ENCODE data around the gene HECA. TPM values are rescaled to one million over a fixed set of nuclear protein-coding genes. Genes with fewer than 3 reads are reported as not detected.

Gene HECA
- polyA plus RNA-seq, 2 of the 4 experiments (the other 2 are of a cell fraction) = 1.3 to 2.2 TPM

DNA sequence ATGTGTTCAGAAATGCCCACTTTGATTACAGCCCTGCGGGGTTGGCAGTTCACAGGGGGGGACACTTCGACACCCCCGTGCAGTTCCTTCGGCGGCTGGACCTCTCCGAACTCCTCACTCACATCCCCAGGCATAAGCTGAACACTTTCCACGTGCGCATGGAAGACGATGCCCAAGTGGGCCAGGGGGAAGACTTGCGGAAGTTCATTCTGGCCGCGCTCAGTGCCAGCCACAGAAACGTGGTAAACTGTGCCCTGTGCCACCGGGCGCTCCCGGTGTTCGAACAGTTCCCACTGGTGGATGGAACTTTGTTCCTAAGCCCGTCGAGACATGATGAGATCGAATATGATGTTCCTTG is 32.1 kb downstream of the HECA start:
- Histone ChIP-seq H3K9me3 (no peaks in the 10 kb centered on the region), H3K4me2 (no peak overlapping the region), H3K4me3 (no peak overlapping the region), H3K27ac (no peak overlapping the region), H3K4me1 (no peaks in the 10 kb centered on the region)
- 88% methylated on average over 14 of the region's 20 CpGs for WGBS (ENCODE audit: missing lambda C conversion rate)
- FAIRE-seq (no peak), DNase-seq (ENCODE audit: low read depth in 1 of 2, low spot score in 1 of 2) (no peak), ATAC-seq (no peak)
- POLR2A ChIA-PET = no interaction called here
- CTCF ChIA-PET = no interaction called here
- TF ChIP-seq CHD2 (IDR thresholded peaks at IDR 0.05; ENCODE audit: low read length, partially characterized antibody) = no peak
- no peak for TF ChIP-seq FOXS1 (CRISPR knock-in tag; IDR thresholded peaks at IDR 0.05)
- no peak for TF ChIP-seq JUNB (IDR thresholded peaks at IDR 0.05)
- TF ChIP-seq CBX8 (IDR thresholded peaks at IDR 0.05) = no peak
- no peak for TF ChIP-seq BHLHE40 (IDR thresholded peaks at IDR 0.05; ENCODE audit: low read depth, low read length)
- TF ChIP-seq SREBF2 (IDR thresholded peaks at IDR 0.05) = no peak
- no peak for TF ChIP-seq ZC3H11A (IDR thresholded peaks at IDR 0.05)
- no peak for TF ChIP-seq RAD21 (conservative IDR thresholded peaks at IDR 0.05 in 1 of 2, IDR thresholded peaks at IDR 0.05 in 1 of 2)
- TF ChIP-seq MAX (IDR thresholded peaks at IDR 0.05) = no peak

DNA sequence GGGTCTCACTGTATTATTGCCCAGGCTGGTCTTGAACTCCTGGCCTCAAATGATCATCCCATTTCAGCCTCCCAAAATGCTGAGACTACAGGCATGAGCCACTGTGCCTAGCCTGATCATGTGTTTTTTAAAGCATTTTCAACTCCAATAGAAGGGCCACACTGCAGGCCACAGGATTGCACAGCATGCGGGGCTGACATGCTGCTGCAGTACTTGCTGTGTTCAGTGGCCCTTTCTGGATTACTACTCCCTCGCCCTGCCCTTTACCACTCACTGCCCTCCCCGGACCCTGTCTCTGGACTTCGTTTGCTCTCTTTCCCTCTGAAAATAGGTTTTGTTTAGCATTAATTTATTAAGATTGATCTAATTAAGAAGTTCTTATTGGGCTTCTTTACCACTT is 37.3 kb downstream of the HECA start:
- H3K27ac ChIP-seq = no peak overlapping the region
- POLR2A ChIA-PET = no interaction called here
- TF ChIP-seq SREBF2 (IDR thresholded peaks at IDR 0.05) = no peak
- no peak for TF ChIP-seq JUNB (IDR thresholded peaks at IDR 0.05)
- TF ChIP-seq MAFK (IDR thresholded peaks at IDR 0.05; ENCODE audit: partially characterized antibody) = no peak
- TF ChIP-seq CBX8 (IDR thresholded peaks at IDR 0.05) = no peak
- CTCF ChIA-PET = no interaction called here
- DNase-seq (ENCODE audit: low read depth in 1 of 2, low spot score in 1 of 2) (no peak), FAIRE-seq (no peak), ATAC-seq (no peak)
- WGBS (ENCODE audit: missing lambda C conversion rate) = 82% methylated on average over 4 of the region's 4 CpGs
- no peaks in the 10 kb centered on the region for H3K9me3 ChIP-seq
- H3K4me1 ChIP-seq = no peaks in the 10 kb centered on the region
- no peak overlapping the region for H3K4me3 ChIP-seq
- no peak overlapping the region for H3K4me2 ChIP-seq

- POLR2A ChIA-PET = no interaction called here
- FAIRE-seq (no peak), ATAC-seq (no peak), DNase-seq (ENCODE audit: low read depth in 1 of 2, low spot score in 1 of 2) (no peak)
- H3K27ac ChIP-seq = no peak overlapping the region
- no peaks in the 10 kb centered on the region for H3K9me3 ChIP-seq
- WGBS (ENCODE audit: missing lambda C conversion rate) = 82% methylated on average over 6 of the region's 6 CpGs
- H3K4me2 ChIP-seq = no peak overlapping the region
- H3K4me3 ChIP-seq = no peak overlapping the region
- TF ChIP-seq FOXS1 (CRISPR knock-in tag; IDR thresholded peaks at IDR 0.05) (no peak), CBX8 (IDR thresholded peaks at IDR 0.05) (no peak), NFE2L2 (conservative IDR thresholded peaks at IDR 0.05; ENCODE audit: low read length) (no peak)
- TF ChIP-seq, protein P1, sequence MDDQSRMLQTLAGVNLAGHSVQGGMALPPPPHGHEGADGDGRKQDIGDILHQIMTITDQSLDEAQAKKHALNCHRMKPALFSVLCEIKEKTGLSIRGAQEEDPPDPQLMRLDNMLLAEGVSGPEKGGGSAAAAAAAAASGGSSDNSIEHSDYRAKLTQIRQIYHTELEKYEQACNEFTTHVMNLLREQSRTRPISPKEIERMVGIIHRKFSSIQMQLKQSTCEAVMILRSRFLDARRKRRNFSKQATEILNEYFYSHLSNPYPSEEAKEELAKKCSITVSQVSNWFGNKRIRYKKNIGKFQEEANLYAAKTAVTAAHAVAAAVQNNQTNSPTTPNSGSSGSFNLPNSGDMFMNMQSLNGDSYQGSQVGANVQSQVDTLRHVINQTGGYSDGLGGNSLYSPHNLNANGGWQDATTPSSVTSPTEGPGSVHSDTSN (IDR thresholded peaks at IDR 0.05) = no peak
- CTCF ChIA-PET = no interaction called here
- no peaks in the 10 kb centered on the region for H3K4me1 ChIP-seq
Observed at GRCh38 chr6:139172567-139172966, 37.7 kb downstream of the HECA start.

- no peak for FAIRE-seq
- WGBS (ENCODE audit: missing lambda C conversion rate) = 25% methylated on average over 2 of the region's 2 CpGs
- POLR2A ChIA-PET = no interaction called here
- Histone ChIP-seq H3K4me2 (no peak overlapping the region), H3K9me3 (no peaks in the 10 kb centered on the region), H3K27ac (no peak overlapping the region), H3K4me1 (no peaks in the 10 kb centered on the region), H3K4me3 (no peak overlapping the region)
- peak in 1 of 2 experiments; percentile 12 for DNase-seq (ENCODE audit: low read depth in 1 of 2, low spot score in 1 of 2)
- ATAC-seq = peak in 1 of 2 experiments; percentile 42; a peak in 2 of 6 replicates
- CTCF ChIA-PET = no interaction called here
- TF ChIP-seq TP53 (CRISPR knock-in tag; IDR thresholded peaks at IDR 0.05) = no peak
- no peak for TF ChIP-seq CHD4 (IDR thresholded peaks at IDR 0.05; ENCODE audit: borderline replicate concordance)
Observed at GRCh38 chr6:139173172-139173571, 38.3 kb downstream of the HECA start.

DNA sequence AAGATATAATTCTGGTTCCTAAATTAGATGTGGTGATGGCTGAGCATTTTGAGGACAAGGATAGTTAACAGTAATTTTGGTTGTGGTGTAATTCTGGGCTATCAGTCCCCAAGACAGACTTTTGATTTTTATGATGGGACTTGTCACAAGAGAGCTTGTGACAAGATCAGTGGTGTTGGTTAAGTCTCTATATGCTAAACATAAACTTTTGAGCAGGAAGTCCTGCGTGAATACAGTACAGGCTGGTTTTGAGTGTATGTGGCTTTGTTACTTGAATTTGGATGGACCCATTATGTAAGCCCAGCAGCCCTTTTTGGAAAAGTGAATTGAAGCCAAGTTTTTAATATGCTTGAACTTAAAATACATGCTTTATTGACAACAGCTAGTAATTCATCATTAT is 38.9 kb downstream of the HECA start:
- no peak for ATAC-seq
- CTCF ChIA-PET = no interaction called here

More for the DNA sequence above, 38.9 kb downstream of the HECA start:
- POLR2A ChIA-PET = no interaction called here
- Histone ChIP-seq H3K4me1 (no peaks in the 10 kb centered on the region), H3K9me3 (no peaks in the 10 kb centered on the region), H3K4me3 (no peak overlapping the region), H3K4me2 (no peak overlapping the region), H3K27ac (no peak overlapping the region)
- DNase-seq (ENCODE audit: low read depth in 1 of 2, low spot score in 1 of 2) (no peak), FAIRE-seq (no peak)
- TF ChIP-seq EHF (CRISPR knock-in tag; IDR thresholded peaks at IDR 0.05) = no peak
- TF ChIP-seq POLR2AphosphoS2 (conservative IDR thresholded peaks at IDR 0.05; ENCODE audit: low read length) = no peak
- TF ChIP-seq ATOH8 (CRISPR knock-in tag; IDR thresholded peaks at IDR 0.05; ENCODE audit: low read depth) = no peak
- no peak for TF ChIP-seq CEBPB (IDR thresholded peaks at IDR 0.05)
- WGBS (ENCODE audit: missing lambda C conversion rate) = 100% methylated on average over 1 of the region's 1 CpG

Measured in A549 (cell line).